EH (cell line): Measurements from ENCODE around the gene GTF2A1L.
"Not testable (repeated sequence)": the region's sequence is repeated elsewhere in the genome, so short reads cannot be mapped to it uniquely, and the experiment has no call there.

ENCODE experiments used
- DNase-seq: peaks from one replicate; pipeline ENCODE4 v3.0.0-alpha.2; 2015; ENCODE audit warnings: low read depth

The GTF2A1L gene

GRCh38 chr2:48617618-48618017 is at the start of gene GTF2A1L:
GTF2A1L (plus strand) TSS chr2:48617856; CDS start chr2:48617875, 19 bp downstream.
- DNase-seq: no peak

- DNase-seq: no peak
Measured at GRCh38 chr2:48568547-48568946, 49.1 kb upstream of the GTF2A1L start.

GRCh38 chr2:48569433-48569832 is 48.2 kb upstream of the GTF2A1L start:
- peak; percentile 57 for DNase-seq

GRCh38 chr2:48572816-48573215 is 44.8 kb upstream of the GTF2A1L start:
- DNase-seq: no peak

- DNase-seq: no peak
Measured at GRCh38 chr2:48574353-48575287, 43.0 kb upstream of the GTF2A1L start.

GRCh38 chr2:48578313-48578712 is 39.3 kb upstream of the GTF2A1L start:
- DNase-seq: no peak

GRCh38 chr2:48583961-48584360 is 33.7 kb upstream of the GTF2A1L start:
- DNase-seq: no peak

- no peak for DNase-seq
Measured at GRCh38 chr2:48584551-48584950, 33.1 kb upstream of the GTF2A1L start.

- DNase-seq: no peak
Measured at GRCh38 chr2:48586433-48586832, 31.2 kb upstream of the GTF2A1L start.

- DNase-seq: no peak
Measured at GRCh38 chr2:48587560-48587959, 30.1 kb upstream of the GTF2A1L start.

- no peak for DNase-seq
Measured at GRCh38 chr2:48587961-48588360, 29.7 kb upstream of the GTF2A1L start.

- DNase-seq: no peak
Measured at GRCh38 chr2:48588745-48589144, 28.9 kb upstream of the GTF2A1L start.

- DNase-seq: peak; percentile 56
Measured at GRCh38 chr2:48589170-48589767, 28.4 kb upstream of the GTF2A1L start.

- DNase-seq: no peak
Measured at GRCh38 chr2:48590017-48590416, 27.6 kb upstream of the GTF2A1L start.

GRCh38 chr2:48592067-48592466 is 25.6 kb upstream of the GTF2A1L start:
- no peak for DNase-seq

GRCh38 chr2:48596751-48597150 is 20.9 kb upstream of the GTF2A1L start:
- not testable (repeated sequence) for DNase-seq

- no peak for DNase-seq
Measured at GRCh38 chr2:48597492-48597891, 20.2 kb upstream of the GTF2A1L start.

- peak; percentile 51 for DNase-seq
Measured at GRCh38 chr2:48600204-48600813, 17.3 kb upstream of the GTF2A1L start.

GRCh38 chr2:48600917-48601316 is 16.7 kb upstream of the GTF2A1L start:
- DNase-seq: peak; percentile 78

- no peak for DNase-seq
Measured at GRCh38 chr2:48601349-48601748, 16.3 kb upstream of the GTF2A1L start.

- DNase-seq: no peak
Measured at GRCh38 chr2:48605482-48606175, 12.0 kb upstream of the GTF2A1L start.

- peak; percentile 47 for DNase-seq
Measured at GRCh38 chr2:48607307-48608014, 10.2 kb upstream of the GTF2A1L start.
